Right forelimb (tissue), 1 donor: ENCODE measurements around the gene SPTA1.

ENCODE experiments used
- DNase-seq: peaks from one replicate; pipeline ENCODE4 v3.0.0-alpha.2; 2018

The SPTA1 gene

GRCh38 chr1:158564608-158565007 lies 121.9 kb downstream of the SPTA1 start:
- DNase-seq: no peak

GRCh38 chr1:158563853-158564252 lies 122.7 kb downstream of the SPTA1 start:
- no peak for DNase-seq
